ENCODE data around the gene CKM.

DNA sequence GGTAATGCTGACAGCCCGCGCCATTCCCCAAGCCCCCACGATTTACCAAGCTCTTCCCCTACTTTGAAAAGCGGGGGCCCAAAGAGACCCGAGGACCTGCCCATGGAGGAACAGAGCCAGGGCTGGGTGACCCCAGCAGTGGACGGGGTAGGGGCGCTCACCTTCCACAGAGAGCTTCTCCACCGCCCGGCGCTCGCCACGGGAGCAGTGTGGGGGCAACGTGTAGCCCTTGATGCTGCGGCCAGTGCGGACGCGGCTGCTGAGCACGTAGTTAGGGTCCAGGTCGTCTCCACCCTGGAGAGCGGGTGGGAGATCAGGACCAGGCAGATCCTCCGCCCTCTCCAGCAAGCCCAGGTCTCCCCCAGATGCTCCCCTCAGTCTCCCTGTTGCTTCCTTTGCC lies 7.4 kb downstream of the CKM start:
- TF ChIP-seq CTCF (IDR thresholded peaks at IDR 0.05), result no peak
- TF ChIP-seq EP300 (IDR thresholded peaks at IDR 0.05), result no peak
- TF ChIP-seq POLR2AphosphoS5 (IDR thresholded peaks at IDR 0.05), result no peak
- no peak for TF ChIP-seq POLR2A (IDR thresholded peaks at IDR 0.05)
